Right lobe of liver (tissue), 4 donors: ENCODE measurements around the gene TSPOAP1.

Experiments used
- POLR2A ChIP-seq: fragments of 450-650 bp; IDR thresholded peaks from one replicate; pipeline ENCODE4 v1.6.1; 2017; ENCODE audit warnings: antibody characterized with exemption, mild to moderate bottlenecking
- TF ChIP-seq, protein P1 (sequence below), 4 donors: fragments of 200-600 bp in 3 of 4; fragments of 450-650 bp in 1 of 4; IDR thresholded peaks; one replicate each; pipeline versions ENCODE4 v1.5.1 to v1.8.0; 2016 to 2022; ENCODE audit warnings: antibody characterized with exemption in 4 of 4, mild to moderate bottlenecking in 2 of 4
- donor health status: DM: no; HTN: no; CAD: no.
- donor health status: DM: no; HTN: no; CAD: no.
- donor health status: DM: no; HTN: yes; CAD: no.

DNA sequence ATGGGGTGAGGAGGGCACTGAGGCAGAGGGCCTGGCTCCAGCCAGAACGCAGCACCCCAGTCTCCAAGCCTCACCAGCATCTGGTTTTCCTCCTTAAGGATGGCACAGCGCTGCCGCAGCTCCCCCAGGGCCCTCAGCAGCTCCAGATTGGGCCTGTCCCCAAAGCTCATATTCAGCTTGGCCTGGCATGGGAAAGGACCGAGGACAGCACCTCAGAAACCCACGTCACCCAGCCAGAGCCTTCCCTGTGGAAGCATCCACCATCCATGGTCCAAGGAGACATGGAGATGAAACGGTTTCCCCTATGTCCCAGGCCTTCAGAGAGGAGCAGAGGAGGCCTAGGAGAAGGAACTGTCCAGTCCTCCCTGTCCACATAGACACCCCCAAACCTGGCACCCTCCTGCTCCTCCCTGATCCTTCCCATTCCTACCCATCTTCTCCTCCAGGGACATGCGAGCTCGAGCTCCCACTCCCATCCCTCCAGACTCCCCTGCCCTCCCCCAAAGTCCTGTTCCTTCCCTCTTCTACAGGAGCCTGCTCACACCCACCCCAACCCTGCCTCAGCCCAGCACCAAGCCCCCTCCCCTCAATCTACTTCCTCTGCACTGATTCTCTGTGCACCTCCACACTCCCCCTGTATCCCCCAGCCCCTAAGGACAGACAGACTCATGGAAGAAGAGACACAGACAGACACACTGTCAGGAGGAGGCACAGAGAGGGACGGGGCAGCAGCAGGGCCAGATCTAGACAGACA, 1.8 kb downstream of the TSPOAP1 start:
- TF ChIP-seq, protein P1, sequence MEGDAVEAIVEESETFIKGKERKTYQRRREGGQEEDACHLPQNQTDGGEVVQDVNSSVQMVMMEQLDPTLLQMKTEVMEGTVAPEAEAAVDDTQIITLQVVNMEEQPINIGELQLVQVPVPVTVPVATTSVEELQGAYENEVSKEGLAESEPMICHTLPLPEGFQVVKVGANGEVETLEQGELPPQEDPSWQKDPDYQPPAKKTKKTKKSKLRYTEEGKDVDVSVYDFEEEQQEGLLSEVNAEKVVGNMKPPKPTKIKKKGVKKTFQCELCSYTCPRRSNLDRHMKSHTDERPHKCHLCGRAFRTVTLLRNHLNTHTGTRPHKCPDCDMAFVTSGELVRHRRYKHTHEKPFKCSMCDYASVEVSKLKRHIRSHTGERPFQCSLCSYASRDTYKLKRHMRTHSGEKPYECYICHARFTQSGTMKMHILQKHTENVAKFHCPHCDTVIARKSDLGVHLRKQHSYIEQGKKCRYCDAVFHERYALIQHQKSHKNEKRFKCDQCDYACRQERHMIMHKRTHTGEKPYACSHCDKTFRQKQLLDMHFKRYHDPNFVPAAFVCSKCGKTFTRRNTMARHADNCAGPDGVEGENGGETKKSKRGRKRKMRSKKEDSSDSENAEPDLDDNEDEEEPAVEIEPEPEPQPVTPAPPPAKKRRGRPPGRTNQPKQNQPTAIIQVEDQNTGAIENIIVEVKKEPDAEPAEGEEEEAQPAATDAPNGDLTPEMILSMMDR (IDR thresholded peaks at IDR 0.05) = no peak
- TF ChIP-seq POLR2A = no peak
